SK-N-SH treated with all-trans-retinoic acid at 6 μM for 48 hours (cell line): Measurements from ENCODE around the gene ROCK2.

ENCODE experiments used
- ATAC-seq: fragments of 200-7000 bp; cut with Tn5 transposase; 3 replicates; pipeline ENCODE4 v1.9.1; 2020; ENCODE audit warnings: mild to moderate bottlenecking, moderate library complexity
- ARNTL ChIP-seq: fragments of 450-650 bp; formaldehyde crosslinking; IDR thresholded peaks from 2 replicates; pipeline ENCODE4 v1.5.0; 2020; ENCODE audit warnings: low read depth, mild to moderate bottlenecking, moderate library complexity, borderline replicate concordance
- CREB5 ChIP-seq: fragments of 250-450 bp; sonication (Bioruptor Pico); IDR thresholded peaks from 2 replicates; pipeline ENCODE4 v1.5.1; 2020; ENCODE audit warnings: low read depth, mild to moderate bottlenecking, moderate library complexity
- CSDC2 ChIP-seq: fragments of 250-450 bp; sonication (Bioruptor Pico); IDR thresholded peaks from 2 replicates; pipeline ENCODE4 v1.5.0; 2020; ENCODE audit warnings: mild to moderate bottlenecking, moderate library complexity
- CSRNP3 ChIP-seq: fragments of 250-450 bp; sonication (Bioruptor Pico); IDR thresholded peaks from 2 replicates; pipeline ENCODE4 v1.5.1; 2021; ENCODE audit warnings: mild to moderate bottlenecking, moderate library complexity
- ESRRG ChIP-seq: fragments of 250-450 bp; sonication (Bioruptor Pico); IDR thresholded peaks from 2 replicates; pipeline ENCODE4 v1.6.1; 2021; ENCODE audit warnings: mild to moderate bottlenecking
- GLIS3 ChIP-seq: fragments of 250-450 bp; sonication (Bioruptor Pico); IDR thresholded peaks from 2 replicates; pipeline ENCODE4 v1.5.0; 2020; ENCODE audit warnings: mild to moderate bottlenecking, moderate library complexity
- ISL1 ChIP-seq: fragments of 250-450 bp; sonication (Bioruptor Pico); IDR thresholded peaks from 2 replicates; pipeline ENCODE4 v2.1.2; 2022; ENCODE audit warnings: mild to moderate bottlenecking, moderate library complexity
- OSR1 ChIP-seq: fragments of 250-450 bp; sonication (Bioruptor Pico); IDR thresholded peaks from 2 replicates; pipeline ENCODE4 v1.8.0; 2022; ENCODE audit warnings: moderate library complexity, mild to moderate bottlenecking, inconsistent platforms
- PATZ1 ChIP-seq: fragments of 250-450 bp; sonication (Bioruptor Pico); IDR thresholded peaks from 2 replicates; pipeline ENCODE4 v1.8.0; 2020; ENCODE audit warnings: mild to moderate bottlenecking, moderate library complexity, borderline replicate concordance
- POU6F1 ChIP-seq: fragments of 250-450 bp; sonication (Bioruptor Pico); IDR thresholded peaks from 2 replicates; pipeline ENCODE4 v1.8.0; 2021; ENCODE audit warnings: low read depth, mild to moderate bottlenecking, moderate library complexity, borderline replicate concordance
- PPARA ChIP-seq: fragments of 250-450 bp; sonication (Bioruptor Pico); IDR thresholded peaks from 2 replicates; pipeline ENCODE4 v1.5.0; 2020; ENCODE audit warnings: mild to moderate bottlenecking, borderline replicate concordance
- RARB ChIP-seq: fragments of 250-450 bp; sonication (Bioruptor Pico); IDR thresholded peaks from 2 replicates; pipeline ENCODE4 v1.8.0; 2021; ENCODE audit warnings: mild to moderate bottlenecking, moderate library complexity
- SNAI2 ChIP-seq: fragments of 250-450 bp; sonication (Bioruptor Pico); IDR thresholded peaks from 2 replicates; pipeline ENCODE4 v1.5.0; 2020; ENCODE audit warnings: mild to moderate bottlenecking, moderate library complexity
- TCF4 ChIP-seq: fragments of 250-450 bp; sonication (Bioruptor Pico); IDR thresholded peaks from 2 replicates; pipeline ENCODE4 v1.8.0; 2021; ENCODE audit warnings: mild to moderate bottlenecking, moderate library complexity, borderline replicate concordance
- TOX ChIP-seq: fragments of 250-450 bp; sonication (Bioruptor Pico); IDR thresholded peaks from 2 replicates; pipeline ENCODE4 v1.8.0; 2021; ENCODE audit warnings: mild to moderate bottlenecking, moderate library complexity, borderline replicate concordance
- ZC3H10 ChIP-seq: fragments of 250-450 bp; sonication (Bioruptor Pico); IDR thresholded peaks from 2 replicates; pipeline ENCODE4 v1.5.1; 2021; ENCODE audit warnings: mild to moderate bottlenecking, moderate library complexity
- ZFP3 ChIP-seq: fragments of 250-450 bp; sonication (Bioruptor Pico); IDR thresholded peaks from 2 replicates; pipeline ENCODE4 v1.5.0; 2020; ENCODE audit warnings: mild to moderate bottlenecking, moderate library complexity
- ZNF565 ChIP-seq: fragments of 450-650 bp; formaldehyde crosslinking; conservative IDR thresholded peaks from 2 replicates; pipeline ENCODE4 v1.5.0; 2020; ENCODE audit warnings: low read depth, mild to moderate bottlenecking, moderate library complexity
- ZNF70 ChIP-seq: fragments of 450-650 bp; formaldehyde crosslinking; IDR thresholded peaks from 2 replicates; pipeline ENCODE4 v1.5.0; 2020; ENCODE audit warnings: mild to moderate bottlenecking, moderate library complexity
- ZNF8 ChIP-seq: fragments of 450-650 bp; formaldehyde crosslinking; IDR thresholded peaks from 2 replicates; pipeline ENCODE4 v1.5.0; 2020; ENCODE audit warnings: mild to moderate bottlenecking, moderate library complexity

ROCK2 gene

GRCh38 chr2:11368059-11368572, 23.7 kb upstream of the ROCK2 start (continued):
- no peak for TF ChIP-seq CSRNP3 (CRISPR knock-in tag)
- TF ChIP-seq OSR1, result no peak
- TF ChIP-seq ZNF8 (CRISPR knock-in tag), result no peak

GRCh38 chr2:11367170-11367730, 22.8 kb upstream of the ROCK2 start:
- ATAC-seq, result no peak
- TF ChIP-seq ZNF70 (CRISPR knock-in tag) (no peak), CREB5 (CRISPR knock-in tag) (no peak), TCF4 (CRISPR knock-in tag) (no peak), ESRRG (CRISPR knock-in tag) (no peak), ZC3H10 (CRISPR knock-in tag) (no peak), ARNTL (CRISPR knock-in tag) (no peak), RARB (no peak), ZFP3 (CRISPR knock-in tag) (no peak), CSRNP3 (CRISPR knock-in tag) (no peak), GLIS3 (CRISPR knock-in tag) (no peak), OSR1 (no peak), TOX (CRISPR knock-in tag) (no peak), SNAI2 (CRISPR knock-in tag) (no peak), PATZ1 (CRISPR knock-in tag) (no peak), POU6F1 (no peak), CSDC2 (CRISPR knock-in tag) (no peak), ZNF8 (CRISPR knock-in tag) (no peak), ISL1 (CRISPR knock-in tag) (no peak), ZNF565 (CRISPR knock-in tag) (no peak)
- TF ChIP-seq, all 23 proteins: peak for 0

- ATAC-seq, result no peak
- TF ChIP-seq ZNF565 (CRISPR knock-in tag) (no peak), ESRRG (CRISPR knock-in tag) (no peak), PATZ1 (CRISPR knock-in tag) (no peak), ARNTL (CRISPR knock-in tag) (no peak), TCF4 (CRISPR knock-in tag) (no peak), OSR1 (no peak), ZFP3 (CRISPR knock-in tag) (no peak), ZNF8 (CRISPR knock-in tag) (no peak), POU6F1 (no peak), ZC3H10 (CRISPR knock-in tag) (no peak), CSRNP3 (CRISPR knock-in tag) (no peak), PPARA (CRISPR knock-in tag) (no peak)
Measured at GRCh38 chr2:11366326-11366741, 21.9 kb upstream of the ROCK2 start.
